ENCODE results near the gene PAX1.

GRCh38 chr20:21714297-21715192 lies 9.1 kb downstream of the PAX1 start:
- TF ChIP-seq CTCF (IDR thresholded peaks at IDR 0.05) (no peak), POLR2A (IDR thresholded peaks at IDR 0.05) (no peak)
